Brain microvascular endothelial cell (primary cell): ENCODE measurements around the gene SPCS3.
"Not testable (repeated sequence)": the region's sequence is repeated elsewhere in the genome, so short reads cannot be mapped to it uniquely, and the experiment has no call there.

Source experiments
- DNase-seq: peaks from one replicate; pipeline ENCODE4 v3.0.0-alpha.2; 2020
- H3K27ac ChIP-seq: fragments of 250-450 bp; sonication (Bioruptor Pico); 2 replicates; pipeline ENCODE4 v1.5.1; 2020; ENCODE audit warnings: mild to moderate bottlenecking, moderate library complexity
- H3K27me3 ChIP-seq: fragments of 250-450 bp; sonication (Bioruptor Pico); replicated peaks from 2 replicates; pipeline ENCODE4 v1.5.1; 2020; ENCODE audit warnings: mild to moderate bottlenecking
- H3K36me3 ChIP-seq: fragments of 250-450 bp; sonication (Bioruptor Pico); replicated peaks from 2 replicates; pipeline ENCODE4 v1.5.1; 2020; ENCODE audit warnings: mild to moderate bottlenecking
- H3K4me3 ChIP-seq: 2 replicates; pipeline ENCODE4 v1.5.1; 2011; ENCODE audit warnings: low read depth, mild to moderate bottlenecking, control low read depth, low read length, moderate library complexity
- CTCF ChIP-seq: IDR thresholded peaks from 2 replicates; pipeline ENCODE4 v1.5.1; 2011; ENCODE audit warnings: low read depth, mild to moderate bottlenecking, moderate library complexity, low read length, control low read depth, inconsistent platforms; ENCODE audit errors: missing control alignments
- in situ Hi-C: cut with HindIII; loops from 2 replicates; pipeline ENCODE4 v1.10.0; 2017; ENCODE audit warnings: low sequenced_read_pairs, low pct_ligation_motif_present

Gene SPCS3

GRCh38 chr4:176289561-176289960 lies 30.2 kb upstream of the SPCS3 start:
- no peak for DNase-seq
- Histone ChIP-seq H3K27me3 (no peaks in the 10 kb centered on the region), H3K36me3 (no peaks in the 10 kb centered on the region), H3K27ac (no peak overlapping the region), H3K4me3 (no peak overlapping the region)
- no peak for TF ChIP-seq CTCF
- in situ Hi-C loops: no loop called here

- in situ Hi-C loops: no loop called here
- no peak overlapping the region for H3K4me3 ChIP-seq
- DNase-seq: no peak
- TF ChIP-seq CTCF: no peak
- H3K36me3 ChIP-seq: no peaks in the 10 kb centered on the region
- no peak overlapping the region for H3K27ac ChIP-seq
- H3K27me3 ChIP-seq: no peaks in the 10 kb centered on the region
Observed at GRCh38 chr4:176290520-176290919, 29.2 kb upstream of the SPCS3 start.

GRCh38 chr4:176291748-176292147 lies 28.0 kb upstream of the SPCS3 start:
- H3K27me3 ChIP-seq: no peaks in the 10 kb centered on the region
- in situ Hi-C loops: no loop called here
- H3K4me3 ChIP-seq: no peak overlapping the region
- no peak for TF ChIP-seq CTCF
- no peak overlapping the region for H3K27ac ChIP-seq
- H3K36me3 ChIP-seq: no peaks in the 10 kb centered on the region
- DNase-seq: no peak

- Histone ChIP-seq H3K4me3 (no peak overlapping the region), H3K27me3 (no peaks in the 10 kb centered on the region), H3K27ac (no peak overlapping the region), H3K36me3 (no peaks in the 10 kb centered on the region)
- TF ChIP-seq CTCF: no peak
- in situ Hi-C loops: no loop called here
- no peak for DNase-seq
Observed at GRCh38 chr4:176292920-176293319, 26.8 kb upstream of the SPCS3 start.

- H3K27me3 ChIP-seq: no peaks in the 10 kb centered on the region
- no peak overlapping the region for H3K27ac ChIP-seq
- no peak for DNase-seq
- in situ Hi-C loops: no loop called here
- no peak overlapping the region for H3K4me3 ChIP-seq
- H3K36me3 ChIP-seq: no peaks in the 10 kb centered on the region
- no peak for TF ChIP-seq CTCF
Observed at GRCh38 chr4:176293660-176294059, 26.1 kb upstream of the SPCS3 start.

GRCh38 chr4:176295907-176296306 lies 23.9 kb upstream of the SPCS3 start:
- H3K27ac ChIP-seq, H3K27me3 ChIP-seq, H3K36me3 ChIP-seq, in situ Hi-C loops, H3K4me3 ChIP-seq, DNase-seq: not testable (repeated sequence)
